NCI-H2171 (cell line): ENCODE data around the gene EIF5A2.
"Not testable (repeated sequence)": the region's sequence is repeated elsewhere in the genome, so short reads cannot be mapped to it uniquely, and the experiment has no call there.

Experiments
- DNase-seq: peaks from one replicate; lab custom pipeline; 2025; lab: John Stamatoyannopoulos, UW

EIF5A2 gene

GRCh38 chr3:170896781-170897180 lies 11.7 kb downstream of the EIF5A2 start:
- no peak for DNase-seq

- not testable (repeated sequence) for DNase-seq
These were observed 12.1 kb downstream of the EIF5A2 start for GRCh38 chr3:170896333-170896732.

GRCh38 chr3:170893895-170894294 lies 14.5 kb downstream of the EIF5A2 start:
- no peak for DNase-seq

GRCh38 chr3:170889630-170890029 lies 18.8 kb downstream of the EIF5A2 start:
- DNase-seq = peak; percentile 18

GRCh38 chr3:170889132-170889531 lies 19.3 kb downstream of the EIF5A2 start:
- no peak for DNase-seq

- DNase-seq = not testable (repeated sequence)
These were observed 24.1 kb downstream of the EIF5A2 start for GRCh38 chr3:170884109-170884930.

- DNase-seq = not testable (repeated sequence)
These were observed 29.7 kb downstream of the EIF5A2 start for GRCh38 chr3:170878688-170879087.

GRCh38 chr3:170877311-170877710 lies 31.1 kb downstream of the EIF5A2 start:
- not testable (repeated sequence) for DNase-seq

- no peak for DNase-seq
These were observed 31.9 kb downstream of the EIF5A2 start for GRCh38 chr3:170876537-170876936.

GRCh38 chr3:170869645-170870593 lies 38.5 kb downstream of the EIF5A2 start, which contains the start of gene RPL22L1:
Gene RPL22L1 (minus strand): TSS chr3:170870195. CDS start chr3:170870167, 28 bp downstream.
- no peak for DNase-seq

GRCh38 chr3:170869239-170869590 lies 39.2 kb downstream of the EIF5A2 start:
- DNase-seq = no peak

- DNase-seq = no peak
These were observed 39.7 kb downstream of the EIF5A2 start for GRCh38 chr3:170868577-170869238.

GRCh38 chr3:170867143-170867937 lies 41.1 kb downstream of the EIF5A2 start:
- no peak for DNase-seq

GRCh38 chr3:170866499-170866898 lies 41.9 kb downstream of the EIF5A2 start:
- DNase-seq = no peak

GRCh38 chr3:170865209-170866094 lies 43.0 kb downstream of the EIF5A2 start:
- no peak for DNase-seq

- DNase-seq = no peak
These were observed 43.8 kb downstream of the EIF5A2 start for GRCh38 chr3:170864525-170865208.

- no peak for DNase-seq
These were observed 44.6 kb downstream of the EIF5A2 start for GRCh38 chr3:170863816-170864215.

- no peak for DNase-seq
These were observed 45.6 kb downstream of the EIF5A2 start for GRCh38 chr3:170862618-170863374.

GRCh38 chr3:170858599-170858998 lies 49.8 kb downstream of the EIF5A2 start:
- DNase-seq = no peak
